HG02884 (cell line): ENCODE results near the gene KRT34.
"Not testable (repeated sequence)": the region's sequence is repeated elsewhere in the genome, so short reads cannot be mapped to it uniquely, and the experiment has no call there.

Source experiments
- ATAC-seq: cut with Tn5 transposase; IDR thresholded peaks from one replicate; pipeline ENCODE4 v1.9.1; 2021; ENCODE audit warnings: mild to moderate bottlenecking, moderate library complexity; ENCODE audit not compliant: unreplicated experiment

The KRT34 gene

GRCh38 chr17:41381943-41382342, at the start of gene KRT34:
KRT34 (minus strand) TSS chr17:41382306; CDS start chr17:41382246, 60 bp downstream.
- ATAC-seq: not testable (repeated sequence)

- ATAC-seq: not testable (repeated sequence)
Measured at GRCh38 chr17:41430376-41430775, 48.3 kb upstream of the KRT34 start.

- ATAC-seq: no peak
Measured at GRCh38 chr17:41429667-41430066, 47.6 kb upstream of the KRT34 start.

- ATAC-seq: no peak
Measured at GRCh38 chr17:41428591-41429291, 46.6 kb upstream of the KRT34 start.

- no peak for ATAC-seq
Measured at GRCh38 chr17:41424111-41424635, 42.1 kb upstream of the KRT34 start, which contains the start of gene KRT37. KRT37 (minus strand) TSS chr17:41424585; CDS start chr17:41424523, 62 bp downstream.

- not testable (repeated sequence) for ATAC-seq
Measured at GRCh38 chr17:41422586-41422985, 40.5 kb upstream of the KRT34 start.

- ATAC-seq: no peak
Measured at GRCh38 chr17:41421617-41422016, 39.5 kb upstream of the KRT34 start.

- no peak for ATAC-seq
Measured at GRCh38 chr17:41421116-41421515, 39.0 kb upstream of the KRT34 start.

GRCh38 chr17:41420134-41420533, 38.0 kb upstream of the KRT34 start:
- ATAC-seq: no peak

GRCh38 chr17:41419716-41420115, 37.6 kb upstream of the KRT34 start:
- no peak for ATAC-seq

- ATAC-seq: no peak
Measured at GRCh38 chr17:41418116-41418860, 36.2 kb upstream of the KRT34 start.

GRCh38 chr17:41417576-41418015, 35.5 kb upstream of the KRT34 start:
- no peak for ATAC-seq

- ATAC-seq: no peak
Measured at GRCh38 chr17:41417127-41417526, 35.0 kb upstream of the KRT34 start.

- ATAC-seq: no peak
Measured at GRCh38 chr17:41416479-41416878, 34.4 kb upstream of the KRT34 start.

- no peak for ATAC-seq
Measured at GRCh38 chr17:41415833-41416335, 33.8 kb upstream of the KRT34 start.

- ATAC-seq: no peak
Measured at GRCh38 chr17:41415411-41415810, 33.3 kb upstream of the KRT34 start.

GRCh38 chr17:41413982-41414381, 31.9 kb upstream of the KRT34 start:
- ATAC-seq: no peak

- ATAC-seq: no peak
Measured at GRCh38 chr17:41413353-41413957, 31.3 kb upstream of the KRT34 start.

- ATAC-seq: no peak
Measured at GRCh38 chr17:41411072-41411840, 29.1 kb upstream of the KRT34 start.

- ATAC-seq: no peak
Measured at GRCh38 chr17:41407226-41407625, 25.1 kb upstream of the KRT34 start.
